Stimulated activated CD8-positive, alpha-beta memory T cell treated with anti-CD3 and anti-CD28 coated beads, Interleukin-15, amount 100 ng/mL, for 24 hours (primary cell): Measurements from ENCODE around the gene APP.
"Not testable (repeated sequence)": the region's sequence is repeated elsewhere in the genome, so short reads cannot be mapped to it uniquely, and the experiment has no call there.

ENCODE experiments used
- DNase-seq: peaks from one replicate; pipeline ENCODE4 v3.0.0-alpha.2; 2020; ENCODE audit warnings: low read depth

APP gene

DNA sequence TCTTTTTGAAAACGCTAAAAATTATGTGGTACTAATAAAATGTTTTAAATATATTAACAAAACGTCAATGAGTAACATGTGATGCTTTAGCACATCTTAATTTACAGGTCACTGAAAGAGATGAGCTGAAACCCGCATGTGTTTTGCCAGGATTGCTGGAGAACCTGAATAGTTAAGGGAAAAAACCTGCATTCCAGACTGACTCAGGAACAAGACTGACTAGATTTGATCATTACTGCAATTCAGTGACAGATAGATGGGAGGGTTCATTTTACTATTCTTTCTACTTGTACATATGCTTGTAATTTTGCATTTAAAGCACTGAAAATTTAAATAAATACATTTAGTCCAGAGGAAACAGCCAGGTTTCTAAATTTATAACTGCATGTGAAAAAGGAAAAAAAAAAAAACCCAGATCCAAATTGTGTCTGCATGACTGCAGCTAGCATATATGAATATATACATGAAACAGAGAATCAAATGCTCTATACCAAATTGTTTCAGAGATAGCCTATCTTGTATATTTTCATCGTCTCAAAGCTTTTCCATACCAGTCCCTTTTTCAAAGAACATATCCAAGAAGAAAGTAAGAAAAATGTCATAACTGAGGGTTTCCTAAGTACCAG lies 71.7 kb downstream of the APP start:
- no peak for DNase-seq

GRCh38 chr21:26097475-26097874 lies 73.1 kb downstream of the APP start:
- no peak for DNase-seq

DNA sequence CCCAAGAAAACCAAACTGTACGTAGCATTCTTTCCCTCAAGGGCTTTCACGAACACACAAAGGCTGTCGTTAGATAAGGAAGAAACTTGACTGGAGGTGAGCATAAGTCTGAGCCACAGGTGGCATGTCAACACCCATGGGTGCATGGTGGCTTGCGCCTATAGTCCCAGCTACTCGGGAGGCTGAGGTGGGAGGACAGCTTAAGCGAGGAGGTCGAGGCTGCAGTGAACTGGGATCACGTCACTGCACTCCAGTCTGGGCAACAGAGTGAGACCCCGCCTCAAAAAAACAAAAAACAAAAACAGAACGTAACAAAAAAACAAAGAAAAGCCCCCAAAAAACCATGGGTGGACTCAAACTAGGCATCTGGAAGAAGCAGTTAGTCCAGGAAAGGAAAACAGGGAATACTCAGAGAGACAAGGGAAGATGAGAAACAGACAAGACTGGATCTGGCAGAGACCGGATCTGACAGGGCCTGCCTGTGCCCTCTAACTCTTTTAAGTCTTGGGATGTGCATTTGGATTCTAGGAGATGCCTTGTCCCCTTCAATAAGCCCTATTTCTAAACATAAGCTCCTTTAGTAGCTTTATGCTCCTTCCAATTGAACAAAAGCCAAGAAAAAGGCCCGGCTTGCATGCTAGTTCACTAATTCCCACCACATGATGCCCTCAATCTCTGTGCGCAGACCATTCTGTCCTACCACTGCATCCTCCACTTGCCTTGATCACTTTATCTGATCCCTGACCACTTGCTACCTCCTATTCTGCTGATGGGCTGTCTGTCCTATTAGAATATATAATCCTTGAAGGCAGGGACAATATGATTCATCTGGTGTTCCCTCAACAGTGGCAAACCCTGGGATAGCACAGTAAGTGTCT lies 73.8 kb downstream of the APP start:
- no peak for DNase-seq

GRCh38 chr21:26095131-26095530 lies 75.4 kb downstream of the APP start:
- no peak for DNase-seq

- no peak for DNase-seq
These were observed 77.4 kb downstream of the APP start for GRCh38 chr21:26093122-26093521.

GRCh38 chr21:26091480-26092018 lies 79.0 kb downstream of the APP start:
- DNase-seq, result no peak

DNA sequence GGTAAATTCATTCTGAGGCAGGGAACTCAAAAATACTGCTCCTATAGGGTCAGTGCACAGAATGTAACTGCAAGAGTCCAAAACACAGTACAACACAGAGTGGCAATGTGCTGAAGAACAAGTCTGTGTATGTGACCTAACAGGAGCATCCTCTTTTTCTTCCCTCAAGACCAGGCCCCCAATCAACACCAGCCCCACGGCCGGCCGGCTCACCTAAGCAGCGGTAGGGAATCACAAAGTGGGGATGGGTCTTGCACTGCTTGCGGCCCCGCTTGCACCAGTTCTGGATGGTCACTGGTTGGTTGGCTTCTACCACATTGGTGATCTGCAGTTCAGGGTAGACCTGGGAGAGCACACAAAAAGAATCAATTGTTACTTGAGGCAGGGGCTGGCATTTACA lies 80.8 kb downstream of the APP start:
- no peak for DNase-seq

- no peak for DNase-seq
These were observed 83.2 kb downstream of the APP start for GRCh38 chr21:26087223-26087918.

- DNase-seq, result no peak
These were observed 84.7 kb downstream of the APP start for GRCh38 chr21:26085882-26086281.

DNA sequence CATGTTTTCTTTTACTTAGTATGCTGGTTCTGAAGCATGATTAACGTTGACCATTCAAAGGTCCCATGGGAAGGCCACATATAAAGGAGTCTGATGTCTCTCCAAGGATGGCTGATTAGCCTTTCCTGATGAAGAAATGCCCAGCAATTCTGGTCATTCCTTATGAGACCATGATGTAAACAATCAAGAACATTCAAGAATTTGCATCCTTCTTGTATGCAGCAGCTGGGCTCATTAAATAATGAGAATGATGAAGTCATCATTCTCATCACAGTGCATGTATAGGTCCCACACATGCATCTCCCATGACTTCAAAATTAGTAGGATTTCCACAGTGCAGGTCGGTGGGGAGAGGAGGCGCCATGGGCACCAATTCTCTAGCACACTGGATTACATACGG lies 85.4 kb downstream of the APP start:
- no peak for DNase-seq

DNA sequence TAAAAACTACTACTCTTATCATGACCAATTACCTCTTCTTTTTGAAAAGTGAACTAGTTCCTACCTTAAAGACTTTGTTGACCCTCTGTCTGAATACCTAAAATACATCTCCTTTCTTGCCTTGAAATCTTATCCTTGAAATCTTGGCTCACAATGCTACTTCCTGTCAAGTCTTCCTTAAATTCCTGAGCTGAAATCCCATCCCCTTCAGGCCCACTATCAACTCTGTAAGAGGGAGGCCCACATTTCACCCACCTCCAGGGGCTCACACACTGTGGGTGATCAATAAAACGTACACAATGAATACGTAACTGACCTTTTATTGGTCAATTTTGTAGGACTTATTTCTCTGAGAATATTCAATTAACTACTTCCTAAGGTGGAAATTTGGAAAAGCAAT lies 88.0 kb downstream of the APP start:
- DNase-seq, result no peak

GRCh38 chr21:26081175-26081760 lies 89.3 kb downstream of the APP start:
- DNase-seq, result not testable (repeated sequence)

GRCh38 chr21:26080211-26080610 lies 90.4 kb downstream of the APP start:
- no peak for DNase-seq

DNA sequence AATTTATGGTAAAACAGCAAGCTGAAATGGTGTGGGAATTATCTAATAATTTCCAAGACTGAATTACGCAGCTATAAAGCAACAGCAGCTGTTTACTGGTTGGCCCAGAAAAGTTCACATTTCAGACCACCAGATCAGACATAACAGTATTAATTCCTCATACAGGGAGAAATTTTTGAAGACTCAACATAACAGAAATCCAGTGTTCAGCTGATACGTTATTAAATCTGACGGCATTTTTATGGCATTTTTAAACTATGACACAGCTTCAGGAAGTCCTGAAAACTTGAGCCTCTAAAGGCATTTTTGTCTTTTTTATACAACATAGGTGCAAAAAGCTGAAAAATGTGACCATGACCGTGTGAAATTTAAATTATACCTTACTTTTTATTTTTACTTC lies 91.2 kb downstream of the APP start:
- no peak for DNase-seq

- no peak for DNase-seq
These were observed 93.0 kb downstream of the APP start for GRCh38 chr21:26077521-26077920.

DNA sequence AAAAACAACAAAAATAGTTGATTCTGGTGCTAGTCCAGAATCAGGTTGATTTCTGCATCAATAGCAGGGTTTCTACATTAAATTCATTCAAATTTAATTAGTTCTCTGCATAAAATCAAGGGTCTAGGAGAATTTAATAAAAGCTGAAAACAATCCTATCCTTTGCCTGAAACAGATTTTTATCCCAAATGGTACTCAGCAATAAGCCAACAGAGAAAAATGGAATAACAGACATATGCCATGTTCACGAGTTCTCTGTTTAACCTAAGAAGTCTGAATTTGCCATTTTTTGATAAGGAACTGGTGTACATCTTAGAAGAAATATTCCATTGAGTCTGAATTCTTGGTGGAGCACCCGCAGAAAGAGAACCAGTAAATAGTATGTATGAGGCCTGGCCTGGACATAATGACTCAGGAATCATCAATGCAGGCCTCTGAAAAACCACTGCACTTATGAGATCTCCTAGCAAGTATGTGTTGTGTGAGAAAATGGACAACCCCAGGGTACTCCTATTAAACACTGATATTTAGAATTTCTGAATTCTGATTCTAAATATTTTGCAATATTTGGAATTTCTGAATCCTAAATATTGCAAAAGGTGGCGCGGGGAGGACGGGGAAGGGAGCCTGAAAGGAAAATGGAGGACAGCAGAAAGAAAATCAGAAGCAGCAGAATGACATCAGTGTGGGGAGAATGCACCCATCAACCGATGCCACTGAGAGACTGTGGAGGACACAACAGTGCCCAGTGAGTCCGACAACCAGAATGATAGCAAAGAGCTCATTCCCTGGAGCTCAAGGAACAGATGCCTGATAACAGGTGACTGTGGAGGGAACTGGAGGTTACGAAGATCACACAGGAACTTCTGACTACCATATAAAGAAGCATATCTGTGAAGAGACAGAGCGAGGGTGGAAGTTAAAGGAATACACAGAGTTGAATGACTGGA lies 97.6 kb downstream of the APP start:
- DNase-seq, result no peak

DNA sequence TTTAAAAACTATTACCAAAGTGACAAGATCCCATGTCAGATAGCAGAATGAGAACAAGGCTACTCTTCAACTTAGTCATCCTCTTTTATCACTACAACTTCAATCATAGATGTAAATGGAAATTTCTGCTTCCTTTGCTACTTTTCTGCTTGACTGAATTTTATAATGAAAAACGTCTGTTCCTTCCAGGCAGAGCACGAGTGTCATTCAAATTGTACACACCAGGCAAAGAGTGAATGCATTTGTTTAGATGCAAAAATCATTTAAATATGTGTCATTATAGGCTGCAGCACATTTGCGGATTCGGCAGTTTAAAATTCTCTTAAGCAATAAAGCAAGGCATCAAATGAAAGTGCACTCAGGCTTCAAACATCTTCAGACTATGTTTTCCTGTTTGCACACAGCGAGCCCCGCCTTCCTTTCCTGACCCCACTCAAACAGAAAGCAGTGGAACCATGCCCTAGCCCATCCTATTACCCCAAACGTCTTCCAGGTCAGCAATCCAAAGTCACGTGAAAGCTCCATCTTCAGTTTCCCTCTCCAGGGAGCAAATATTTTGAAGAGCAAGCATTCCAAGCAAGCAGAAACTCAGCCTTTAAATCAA lies 99.6 kb downstream of the APP start:
- no peak for DNase-seq

- no peak for DNase-seq
These were observed 100.4 kb downstream of the APP start for GRCh38 chr21:26070121-26070520.

DNA sequence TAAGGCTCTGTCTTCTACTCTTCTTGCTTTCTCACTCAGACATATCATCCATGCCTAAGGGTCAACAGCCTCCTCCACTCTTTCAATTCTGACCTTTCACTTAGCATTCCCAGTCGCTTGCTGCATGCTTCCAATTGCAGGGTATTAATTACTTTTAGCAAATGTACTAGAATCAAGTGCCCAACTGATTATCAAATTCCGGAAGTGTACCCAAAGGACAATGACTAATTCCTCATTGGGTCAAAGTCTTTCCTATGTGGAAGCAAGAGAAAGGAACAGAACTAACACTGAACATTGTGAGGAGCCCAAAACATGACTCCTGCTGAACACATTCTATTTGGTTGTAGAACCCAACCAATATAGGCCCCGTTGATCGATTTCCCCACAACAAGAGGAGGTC lies 101.8 kb downstream of the APP start:
- DNase-seq, result no peak

DNA sequence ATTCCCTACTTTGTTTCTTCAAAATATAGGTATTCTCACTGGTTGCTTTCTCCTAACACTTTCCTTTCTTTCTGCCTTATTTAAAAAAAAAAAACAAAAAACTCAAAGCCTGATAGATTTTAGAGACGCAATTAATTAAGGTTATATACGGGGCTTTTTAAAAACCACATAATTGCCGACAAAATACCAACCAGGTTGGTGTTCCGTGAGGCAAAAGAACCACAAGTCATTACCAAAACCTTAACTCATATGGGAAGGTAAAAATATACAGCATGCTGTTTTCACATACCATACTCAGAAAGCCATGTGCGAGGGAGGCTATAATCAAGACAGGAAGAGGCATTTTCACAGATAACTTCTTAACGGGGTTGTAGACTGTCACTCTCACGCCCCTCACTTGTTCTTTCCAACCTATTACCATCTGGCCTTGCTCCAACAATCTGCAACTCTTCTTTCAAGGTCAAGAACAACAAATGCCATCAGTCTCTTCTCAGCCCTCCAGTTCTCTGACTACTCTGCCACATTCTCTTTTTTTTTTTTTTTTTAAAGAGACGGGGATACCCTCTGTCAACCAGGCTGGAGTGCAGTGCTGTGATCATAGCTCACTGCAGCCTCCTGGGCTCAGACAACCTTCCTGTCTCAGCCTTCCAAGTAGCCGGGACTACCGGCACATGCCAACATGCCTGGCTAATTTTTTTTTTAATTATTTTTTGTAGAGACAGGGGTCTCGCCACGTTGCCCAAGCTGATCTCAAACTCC lies 102.6 kb downstream of the APP start:
- DNase-seq, result no peak
